GM19395 (cell line): Measurements from ENCODE around the gene FILIP1.

Source experiments
- ATAC-seq: cut with Tn5 transposase; IDR thresholded peaks from one replicate; pipeline ENCODE4 v1.9.1; 2021; ENCODE audit warnings: mild to moderate bottlenecking, moderate library complexity; ENCODE audit not compliant: unreplicated experiment

The FILIP1 gene

GRCh38 chr6:75348882-75349261, 144.7 kb downstream of the FILIP1 start:
- ATAC-seq, result no peak

GRCh38 chr6:75347898-75348610, 145.5 kb downstream of the FILIP1 start:
- no peak for ATAC-seq

- ATAC-seq, result no peak
Observed at GRCh38 chr6:75345413-75345812, 148.2 kb downstream of the FILIP1 start.

- no peak for ATAC-seq
Observed at GRCh38 chr6:75344455-75344854, 149.1 kb downstream of the FILIP1 start.

- ATAC-seq, result no peak
Observed at GRCh38 chr6:75344021-75344420, 149.6 kb downstream of the FILIP1 start.

- ATAC-seq, result no peak
Observed at GRCh38 chr6:75337835-75338580, 155.6 kb downstream of the FILIP1 start.

GRCh38 chr6:75334266-75335040, 159.1 kb downstream of the FILIP1 start:
- no peak for ATAC-seq

- no peak for ATAC-seq
Observed at GRCh38 chr6:75333676-75334200, 159.9 kb downstream of the FILIP1 start.

- no peak for ATAC-seq
Observed at GRCh38 chr6:75331151-75331550, 162.4 kb downstream of the FILIP1 start.

- no peak for ATAC-seq
Observed at GRCh38 chr6:75329703-75330102, 163.9 kb downstream of the FILIP1 start.

GRCh38 chr6:75327807-75328206, 165.8 kb downstream of the FILIP1 start:
- no peak for ATAC-seq

GRCh38 chr6:75326557-75327258, 166.9 kb downstream of the FILIP1 start:
- ATAC-seq, result no peak

GRCh38 chr6:75318900-75319299, 174.7 kb downstream of the FILIP1 start:
- ATAC-seq, result no peak

GRCh38 chr6:75317503-75318206, 175.9 kb downstream of the FILIP1 start:
- no peak for ATAC-seq

- ATAC-seq, result no peak
Observed at GRCh38 chr6:75315978-75316377, 177.6 kb downstream of the FILIP1 start.

GRCh38 chr6:75308250-75308988, 185.2 kb downstream of the FILIP1 start:
- ATAC-seq, result no peak

- no peak for ATAC-seq
Observed at GRCh38 chr6:75307364-75308004, 186.1 kb downstream of the FILIP1 start.

GRCh38 chr6:75306064-75306463, 187.5 kb downstream of the FILIP1 start:
- no peak for ATAC-seq

- no peak for ATAC-seq
Observed at GRCh38 chr6:75305573-75305972, 188.0 kb downstream of the FILIP1 start.
